Brain microvascular endothelial cell (primary cell): ENCODE results near the gene PNMA1.

Source experiments
- DNase-seq: peaks from one replicate; pipeline ENCODE4 v3.0.0-alpha.2; 2020
- H3K27ac ChIP-seq: fragments of 250-450 bp; sonication (Bioruptor Pico); 2 replicates; pipeline ENCODE4 v1.5.1; 2020; ENCODE audit warnings: mild to moderate bottlenecking, moderate library complexity
- H3K27me3 ChIP-seq: fragments of 250-450 bp; sonication (Bioruptor Pico); replicated peaks from 2 replicates; pipeline ENCODE4 v1.5.1; 2020; ENCODE audit warnings: mild to moderate bottlenecking
- H3K36me3 ChIP-seq: fragments of 250-450 bp; sonication (Bioruptor Pico); replicated peaks from 2 replicates; pipeline ENCODE4 v1.5.1; 2020; ENCODE audit warnings: mild to moderate bottlenecking
- H3K4me3 ChIP-seq: 2 replicates; pipeline ENCODE4 v1.5.1; 2011; ENCODE audit warnings: low read depth, mild to moderate bottlenecking, control low read depth, low read length, moderate library complexity
- in situ Hi-C: cut with HindIII; loops from 2 replicates; pipeline ENCODE4 v1.10.0; 2017; ENCODE audit warnings: low sequenced_read_pairs, low pct_ligation_motif_present
- TF ChIP-seq, protein P1 (sequence below): IDR thresholded peaks from 2 replicates; pipeline ENCODE4 v1.5.1; 2011; ENCODE audit warnings: low read depth, mild to moderate bottlenecking, moderate library complexity, low read length, control low read depth, inconsistent platforms; ENCODE audit errors: missing control alignments

PNMA1 gene, protein sequence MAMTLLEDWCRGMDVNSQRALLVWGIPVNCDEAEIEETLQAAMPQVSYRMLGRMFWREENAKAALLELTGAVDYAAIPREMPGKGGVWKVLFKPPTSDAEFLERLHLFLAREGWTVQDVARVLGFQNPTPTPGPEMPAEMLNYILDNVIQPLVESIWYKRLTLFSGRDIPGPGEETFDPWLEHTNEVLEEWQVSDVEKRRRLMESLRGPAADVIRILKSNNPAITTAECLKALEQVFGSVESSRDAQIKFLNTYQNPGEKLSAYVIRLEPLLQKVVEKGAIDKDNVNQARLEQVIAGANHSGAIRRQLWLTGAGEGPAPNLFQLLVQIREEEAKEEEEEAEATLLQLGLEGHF

DNA sequence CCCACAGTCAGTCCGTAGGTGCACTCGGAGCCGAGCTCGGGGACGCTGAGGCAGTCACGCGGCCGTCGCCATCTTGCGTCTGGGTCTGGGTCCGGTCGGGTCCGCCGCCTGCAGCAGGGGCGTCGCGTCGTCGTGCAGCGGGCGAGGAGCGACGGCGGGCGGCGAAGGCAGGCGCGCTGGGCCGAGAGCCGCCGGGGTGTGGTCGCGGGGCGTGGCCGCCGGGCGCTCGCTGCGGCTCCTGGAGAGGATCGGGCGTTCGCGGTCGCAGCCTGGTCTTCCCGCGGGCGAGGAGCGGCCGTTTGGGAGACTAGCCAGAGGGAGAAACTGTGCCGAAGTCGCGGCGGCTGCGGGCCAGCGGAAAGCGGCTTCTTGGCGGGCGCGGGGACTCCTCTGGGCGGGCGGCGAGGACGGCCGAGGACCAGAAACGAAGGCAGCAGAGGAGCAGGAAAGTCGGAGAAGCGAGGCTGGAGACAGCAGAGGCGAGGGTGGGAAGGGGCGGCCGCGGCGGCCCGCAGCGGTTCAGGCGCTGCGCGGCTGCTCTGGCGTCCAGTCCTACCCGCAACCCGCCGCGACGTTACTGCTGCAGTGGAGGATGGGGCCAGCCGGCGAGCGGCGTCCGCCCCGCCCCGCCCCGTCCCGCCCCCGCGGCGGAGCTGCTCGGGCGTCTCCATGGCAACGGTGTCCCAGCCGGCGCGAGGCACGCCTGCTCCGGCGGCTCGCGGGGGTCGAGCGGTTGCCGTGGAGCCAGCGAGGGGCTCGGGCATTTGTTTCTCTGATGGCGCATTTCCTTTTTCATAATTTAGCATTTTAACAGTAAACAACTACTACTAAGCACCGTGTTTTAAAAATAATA lies at the start of gene PNMA1:
PNMA1 (minus strand) TSS at position 582 of the 853 bp plus-strand sequence. CDS start 745 bp downstream, outside the sequence.
- peak within 1 kb of the TSS; percentile 88 for H3K27ac ChIP-seq
- DNase-seq: peak; percentile 74
- no peaks in the 10 kb centered on the region for H3K27me3 ChIP-seq
- peak within 1 kb of the TSS; percentile 80 for H3K4me3 ChIP-seq
- TF ChIP-seq, protein P1, sequence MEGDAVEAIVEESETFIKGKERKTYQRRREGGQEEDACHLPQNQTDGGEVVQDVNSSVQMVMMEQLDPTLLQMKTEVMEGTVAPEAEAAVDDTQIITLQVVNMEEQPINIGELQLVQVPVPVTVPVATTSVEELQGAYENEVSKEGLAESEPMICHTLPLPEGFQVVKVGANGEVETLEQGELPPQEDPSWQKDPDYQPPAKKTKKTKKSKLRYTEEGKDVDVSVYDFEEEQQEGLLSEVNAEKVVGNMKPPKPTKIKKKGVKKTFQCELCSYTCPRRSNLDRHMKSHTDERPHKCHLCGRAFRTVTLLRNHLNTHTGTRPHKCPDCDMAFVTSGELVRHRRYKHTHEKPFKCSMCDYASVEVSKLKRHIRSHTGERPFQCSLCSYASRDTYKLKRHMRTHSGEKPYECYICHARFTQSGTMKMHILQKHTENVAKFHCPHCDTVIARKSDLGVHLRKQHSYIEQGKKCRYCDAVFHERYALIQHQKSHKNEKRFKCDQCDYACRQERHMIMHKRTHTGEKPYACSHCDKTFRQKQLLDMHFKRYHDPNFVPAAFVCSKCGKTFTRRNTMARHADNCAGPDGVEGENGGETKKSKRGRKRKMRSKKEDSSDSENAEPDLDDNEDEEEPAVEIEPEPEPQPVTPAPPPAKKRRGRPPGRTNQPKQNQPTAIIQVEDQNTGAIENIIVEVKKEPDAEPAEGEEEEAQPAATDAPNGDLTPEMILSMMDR: no peak
- in situ Hi-C loops: no loop called here
- H3K36me3 ChIP-seq: peaks cover 26% of the 10 kb centered on the region

DNA sequence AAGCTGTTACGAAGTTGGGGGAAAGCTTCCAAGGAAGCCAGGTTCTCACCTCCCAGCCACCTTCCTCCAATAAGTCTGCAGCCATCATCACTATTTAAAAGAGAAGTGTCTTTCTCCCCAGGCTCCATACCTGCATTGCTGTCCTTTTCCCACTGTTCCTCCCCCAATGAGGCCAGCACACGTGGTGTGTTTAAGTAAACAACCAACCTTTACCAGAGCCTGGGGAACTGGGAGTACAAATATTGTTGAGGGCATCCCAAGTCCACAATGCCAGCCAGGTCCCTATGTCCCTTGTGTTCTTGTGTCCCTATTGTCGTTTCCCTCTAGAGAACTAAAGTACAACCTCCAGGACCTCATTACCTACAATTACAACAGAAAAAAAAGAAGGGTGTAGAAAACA lies 49.2 kb upstream of the PNMA1 start:
- no peaks in the 10 kb centered on the region for H3K36me3 ChIP-seq
- DNase-seq: no peak
- H3K27me3 ChIP-seq: no peaks in the 10 kb centered on the region
- TF ChIP-seq, protein P1: no peak
- H3K27ac ChIP-seq: no peak overlapping the region
- H3K4me3 ChIP-seq: no peak overlapping the region
- in situ Hi-C loops: no loop called here

DNA sequence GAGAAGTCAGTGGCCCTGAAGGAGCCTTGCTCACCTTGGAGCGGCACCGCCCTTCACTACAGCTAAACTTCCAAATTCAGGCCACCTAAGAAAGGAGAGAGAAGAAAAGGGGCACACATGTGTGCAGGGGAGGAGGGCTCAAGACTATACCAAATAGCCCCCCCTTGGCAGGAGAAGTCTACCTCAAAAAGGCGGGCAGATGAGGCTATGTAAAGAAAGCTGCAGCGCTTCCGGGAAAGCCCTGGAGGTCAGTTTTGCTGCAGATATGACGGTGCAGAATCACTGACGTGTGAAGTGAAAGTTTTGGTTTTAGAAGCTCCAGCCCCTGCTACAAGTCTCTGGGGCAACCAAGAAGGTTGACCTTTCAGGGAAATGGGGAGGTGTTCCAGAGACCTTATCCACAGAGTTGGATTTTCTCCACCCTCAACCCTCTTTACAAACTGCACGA lies 48.2 kb upstream of the PNMA1 start:
- H3K4me3 ChIP-seq: no peak overlapping the region
- no peak overlapping the region for H3K27ac ChIP-seq

DNA sequence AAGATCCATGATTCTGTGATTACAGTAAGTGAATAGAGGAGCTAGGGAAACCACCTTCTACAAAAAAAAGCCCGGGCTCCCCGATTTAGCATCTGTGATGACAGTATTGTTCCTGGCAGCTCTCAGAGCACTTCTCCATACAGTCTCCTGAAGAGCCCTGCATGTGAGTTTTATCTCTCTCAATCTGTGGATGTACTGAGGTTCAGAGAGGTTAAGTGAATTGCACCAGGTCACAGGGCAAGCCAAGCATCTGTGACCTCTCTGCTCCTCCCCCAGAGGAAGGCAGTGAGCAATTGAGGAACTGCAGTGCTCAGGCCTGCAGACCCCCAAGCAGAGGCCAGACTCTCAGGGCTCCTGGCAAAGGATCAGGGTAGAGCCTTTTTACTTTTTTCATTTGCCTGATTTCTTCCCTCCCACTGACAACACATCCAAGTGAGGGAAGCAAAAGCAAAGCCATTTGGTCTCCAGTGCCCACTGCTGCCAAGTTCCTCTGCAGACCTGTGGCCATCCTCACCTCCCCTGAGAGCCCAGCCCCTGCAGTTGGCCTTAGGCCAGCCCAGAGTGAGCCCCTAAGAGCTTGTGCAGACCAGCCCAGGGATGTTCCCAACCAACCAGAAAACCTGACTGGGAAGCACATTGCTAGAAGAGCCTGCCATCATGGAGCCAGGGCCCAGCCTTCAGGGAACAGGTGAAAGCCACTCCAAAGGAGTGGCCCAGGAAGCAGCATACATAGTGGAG lies 47.6 kb upstream of the PNMA1 start:
- TF ChIP-seq, protein P1: no peak
- in situ Hi-C loops: no loop called here
- DNase-seq: no peak
- no peaks in the 10 kb centered on the region for H3K36me3 ChIP-seq
- no peak overlapping the region for H3K27ac ChIP-seq
- no peaks in the 10 kb centered on the region for H3K27me3 ChIP-seq
- no peak overlapping the region for H3K4me3 ChIP-seq

More for the DNA sequence above, 48.2 kb upstream of the PNMA1 start:
- DNase-seq: no peak
- TF ChIP-seq, protein P1: no peak
- in situ Hi-C loops: no loop called here
- no peaks in the 10 kb centered on the region for H3K27me3 ChIP-seq
- H3K36me3 ChIP-seq: no peaks in the 10 kb centered on the region

DNA sequence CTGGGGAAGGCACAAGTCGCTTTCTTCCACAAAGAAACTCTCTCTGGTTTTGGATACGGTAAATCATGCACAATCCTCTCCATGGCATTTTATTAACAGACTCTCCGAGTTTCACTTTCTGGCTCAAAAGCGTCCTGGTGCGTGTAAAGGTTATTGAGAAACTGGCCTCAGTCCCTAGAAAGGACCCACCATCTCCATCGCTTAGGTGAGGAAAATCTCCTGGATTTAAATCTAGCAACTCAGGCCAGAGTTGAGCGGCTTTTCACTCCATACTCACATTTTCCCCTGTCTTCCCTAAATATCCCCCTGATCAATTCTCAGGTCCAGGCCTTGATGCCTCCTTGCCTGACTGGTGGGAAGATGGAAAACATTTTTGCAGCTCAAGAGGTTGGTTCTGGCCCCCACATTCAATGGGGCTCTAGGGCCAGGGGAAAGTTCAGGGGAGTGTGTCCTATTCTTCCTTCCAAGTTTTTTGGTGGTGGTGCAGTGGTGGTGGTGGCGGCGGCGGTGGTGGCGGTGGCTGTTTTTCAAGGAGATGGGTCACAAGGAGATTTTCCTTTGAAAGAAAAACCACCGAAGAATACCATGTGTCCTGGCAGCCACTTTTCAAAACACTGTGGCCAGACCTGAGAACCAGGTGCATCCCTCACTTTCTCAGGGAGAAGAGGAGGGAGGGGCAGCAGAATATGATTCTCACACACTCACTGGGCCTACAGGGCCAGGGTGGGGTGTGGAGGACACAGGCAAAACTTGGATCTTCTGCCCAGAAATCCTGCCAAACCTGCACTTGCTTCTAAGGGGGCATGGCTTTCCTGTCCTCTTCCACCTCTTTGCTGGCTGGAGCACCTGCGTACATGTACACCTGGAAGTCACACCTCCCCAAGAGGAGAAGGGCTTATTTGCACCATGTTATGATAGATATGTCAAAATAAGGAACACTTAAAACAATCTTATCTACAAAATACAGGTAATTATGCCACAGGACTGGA lies 46.7 kb upstream of the PNMA1 start:
- TF ChIP-seq, protein P1: no peak
- in situ Hi-C loops: no loop called here
- no peak for DNase-seq

More for the DNA sequence above, 46.7 kb upstream of the PNMA1 start:
- Histone ChIP-seq H3K27me3 (no peaks in the 10 kb centered on the region), H3K36me3 (no peaks in the 10 kb centered on the region), H3K4me3 (peak overlapping the region; percentile 53), H3K27ac (peak overlapping the region; percentile 92)
